Vagina (tissue), 2 donors: Measurements from ENCODE around the gene VPS8. TPM values are rescaled to one million over a fixed set of nuclear protein-coding genes. Genes with fewer than 3 reads are reported as not detected.
"Not testable (repeated sequence)": the region's sequence is repeated elsewhere in the genome, so short reads cannot be mapped to it uniquely, and the experiment has no call there.

Experiments
- DNase-seq, 2 donors: peaks; one replicate each; pipeline ENCODE4 v3.0.0-alpha.2; 2017; ENCODE audit errors: extremely low spot score in 2 of 2
- H3K27ac ChIP-seq: fragments of 200-600 bp; sonication (generic); one replicate; pipeline ENCODE4 v1.5.1; 2019
- H3K27me3 ChIP-seq: fragments of 200-600 bp; sonication (generic); one replicate; pipeline ENCODE4 v1.5.1; 2019
- H3K36me3 ChIP-seq, 2 donors: fragments of 200-600 bp; sonication (generic); one replicate each; pipeline ENCODE4 v1.5.1; 2017 to 2019
- H3K4me1 ChIP-seq: fragments of 200-600 bp; sonication (generic); one replicate; pipeline ENCODE4 v1.5.1; 2019
- H3K4me3 ChIP-seq, 2 donors: fragments of 200-600 bp; sonication (generic); 1 replicate in 1 of 2; 2 replicates in 1 of 2; pipeline ENCODE4 v1.5.1; 2016 to 2019
- H3K9me3 ChIP-seq: fragments of 200-600 bp; sonication (generic); one replicate; pipeline ENCODE4 v1.5.1; 2019
- POLR2A ChIP-seq, 2 donors: fragments of 450-650 bp; IDR thresholded peaks; one replicate each; pipeline ENCODE4 v1.6.1; 2017; ENCODE audit warnings: antibody characterized with exemption in 2 of 2, mild to moderate bottlenecking in 2 of 2, moderate library complexity in 2 of 2
- POLR2AphosphoS5 ChIP-seq, 2 donors: sonication (generic); formaldehyde crosslinking; IDR thresholded peaks; one replicate each; pipeline ENCODE4 v1.9.0; 2017; ENCODE audit warnings: antibody characterized with exemption in 2 of 2, mild to moderate bottlenecking in 2 of 2, low read depth in 1 of 2; ENCODE audit not compliant: insufficient read depth in 1 of 2
- intact Hi-C: fragments of 100-400 bp; cut with DNase I; formaldehyde crosslinking; loops from one replicate; pipeline ENCODE4 v1.15.1; 2023
- total RNA-seq: library from RNA; depleted of rRNA; stranded (reverse); fragments of >200 nt; gene quantifications from one replicate; pipeline ENCODE4 v1.2.3, GENCODE V29; 2016
- TF ChIP-seq, protein P1 (sequence below), 3 experiments: fragments of 450-650 bp in 2 of 3; fragments of 200-600 bp in 1 of 3; sonication (generic) in 1 of 3; IDR thresholded peaks; one replicate each; pipeline ENCODE4 v1.5.1; 2017 to 2019; ENCODE audit warnings: antibody characterized with exemption in 3 of 3, mild to moderate bottlenecking in 2 of 3, moderate library complexity in 2 of 3

The VPS8 gene
- total RNA-seq, 1 donor from 2014 or later = 52.3 TPM

- intact Hi-C loops = no loop called here
- Histone ChIP-seq H3K4me3 (no peak overlapping the region), H3K9me3 (peaks cover 6% of the 10 kb centered on the region), H3K27ac (no peak overlapping the region), H3K27me3 (no peaks in the 10 kb centered on the region), H3K36me3 (peaks cover 0 to 5% of the 10 kb centered on the region in 2 donors), H3K4me1 (no peaks in the 10 kb centered on the region)
- no peak for DNase-seq
- no peak for TF ChIP-seq POLR2AphosphoS5 (IDR thresholded peaks at IDR 0.05; ENCODE audit: insufficient read depth in 1 of 2, low read depth in 1 of 2)
- TF ChIP-seq, protein P1, sequence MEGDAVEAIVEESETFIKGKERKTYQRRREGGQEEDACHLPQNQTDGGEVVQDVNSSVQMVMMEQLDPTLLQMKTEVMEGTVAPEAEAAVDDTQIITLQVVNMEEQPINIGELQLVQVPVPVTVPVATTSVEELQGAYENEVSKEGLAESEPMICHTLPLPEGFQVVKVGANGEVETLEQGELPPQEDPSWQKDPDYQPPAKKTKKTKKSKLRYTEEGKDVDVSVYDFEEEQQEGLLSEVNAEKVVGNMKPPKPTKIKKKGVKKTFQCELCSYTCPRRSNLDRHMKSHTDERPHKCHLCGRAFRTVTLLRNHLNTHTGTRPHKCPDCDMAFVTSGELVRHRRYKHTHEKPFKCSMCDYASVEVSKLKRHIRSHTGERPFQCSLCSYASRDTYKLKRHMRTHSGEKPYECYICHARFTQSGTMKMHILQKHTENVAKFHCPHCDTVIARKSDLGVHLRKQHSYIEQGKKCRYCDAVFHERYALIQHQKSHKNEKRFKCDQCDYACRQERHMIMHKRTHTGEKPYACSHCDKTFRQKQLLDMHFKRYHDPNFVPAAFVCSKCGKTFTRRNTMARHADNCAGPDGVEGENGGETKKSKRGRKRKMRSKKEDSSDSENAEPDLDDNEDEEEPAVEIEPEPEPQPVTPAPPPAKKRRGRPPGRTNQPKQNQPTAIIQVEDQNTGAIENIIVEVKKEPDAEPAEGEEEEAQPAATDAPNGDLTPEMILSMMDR (IDR thresholded peaks at IDR 0.05) = no peak
- no peak for TF ChIP-seq POLR2A (IDR thresholded peaks at IDR 0.05)
Observed at GRCh38 chr3:185009650-185010049, 197.7 kb downstream of the VPS8 start.

GRCh38 chr3:185017584-185017983 is 205.6 kb downstream of the VPS8 start:
- H3K36me3 ChIP-seq, H3K27ac ChIP-seq, DNase-seq: not testable (repeated sequence)

DNA sequence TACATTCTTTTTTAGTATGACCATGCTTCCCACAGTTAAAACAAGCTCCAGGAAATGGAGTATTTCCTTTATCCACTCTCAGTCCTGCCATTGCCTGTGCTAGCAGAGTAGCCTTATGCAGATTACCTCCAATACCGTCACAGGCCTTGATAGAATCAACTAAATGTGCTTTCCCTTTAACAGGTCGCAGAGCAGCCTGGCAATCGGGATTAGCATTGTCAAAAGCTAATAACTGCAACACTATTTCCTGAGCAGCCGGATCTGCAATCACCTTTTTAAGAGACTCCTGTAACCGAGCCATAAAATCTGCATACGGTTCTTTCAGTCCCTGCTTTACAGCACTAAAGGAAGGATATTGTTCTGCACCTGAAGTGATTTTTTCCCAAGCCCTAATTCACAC is 206.0 kb downstream of the VPS8 start:
- H3K27ac ChIP-seq, H3K36me3 ChIP-seq, DNase-seq, H3K4me1 ChIP-seq, intact Hi-C loops, H3K9me3 ChIP-seq, H3K27me3 ChIP-seq, H3K4me3 ChIP-seq: not testable (repeated sequence)

More at GRCh38 chr3:185017584-185017983, 205.6 kb downstream of the VPS8 start:
- H3K4me3 ChIP-seq, intact Hi-C loops, H3K9me3 ChIP-seq, H3K27me3 ChIP-seq, H3K4me1 ChIP-seq: not testable (repeated sequence)

GRCh38 chr3:185021256-185021655 is 209.3 kb downstream of the VPS8 start:
- Histone ChIP-seq H3K36me3 (peaks cover 0 to 5% of the 10 kb centered on the region in 2 donors), H3K27me3 (no peaks in the 10 kb centered on the region), H3K27ac (no peak overlapping the region), H3K4me1 (no peaks in the 10 kb centered on the region), H3K4me3 (no peak overlapping the region), H3K9me3 (no peaks in the 10 kb centered on the region)
- DNase-seq = no peak
- TF ChIP-seq POLR2AphosphoS5 (IDR thresholded peaks at IDR 0.05; ENCODE audit: insufficient read depth in 1 of 2, low read depth in 1 of 2) = no peak
- no peak for TF ChIP-seq POLR2A (IDR thresholded peaks at IDR 0.05)
- TF ChIP-seq, protein P1 (IDR thresholded peaks at IDR 0.05) = no peak
- intact Hi-C loops = no loop called here

DNA sequence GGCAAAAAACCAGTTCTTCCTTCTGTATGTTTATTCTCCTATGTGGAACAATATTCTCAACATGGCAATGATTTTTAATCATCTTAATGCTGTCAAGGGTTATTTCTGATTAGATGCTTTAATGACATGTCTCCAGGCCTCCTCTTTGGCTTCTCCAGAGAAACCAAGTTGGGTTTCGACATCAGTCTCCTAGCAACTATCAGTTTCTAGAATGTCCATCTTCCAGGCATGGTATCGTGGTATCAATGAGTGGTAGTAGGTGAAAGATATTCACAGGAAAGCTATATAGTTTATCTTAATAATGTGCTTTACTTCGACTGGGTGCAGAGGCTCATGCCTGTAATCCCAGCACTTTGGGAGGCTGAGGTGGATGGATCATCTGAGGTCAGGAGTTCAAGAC is 212.4 kb downstream of the VPS8 start:
- no peak for DNase-seq
- Histone ChIP-seq H3K4me1 (no peaks in the 10 kb centered on the region), H3K36me3 (peaks cover 0 to 11% of the 10 kb centered on the region in 2 donors), H3K27me3 (no peaks in the 10 kb centered on the region), H3K9me3 (no peaks in the 10 kb centered on the region), H3K4me3 (no peak overlapping the region), H3K27ac (no peak overlapping the region)
- intact Hi-C loops = no loop called here
- TF ChIP-seq POLR2A (IDR thresholded peaks at IDR 0.05) = no peak
- TF ChIP-seq, protein P1 (IDR thresholded peaks at IDR 0.05) = no peak
- TF ChIP-seq POLR2AphosphoS5 (IDR thresholded peaks at IDR 0.05; ENCODE audit: insufficient read depth in 1 of 2, low read depth in 1 of 2) = no peak

DNA sequence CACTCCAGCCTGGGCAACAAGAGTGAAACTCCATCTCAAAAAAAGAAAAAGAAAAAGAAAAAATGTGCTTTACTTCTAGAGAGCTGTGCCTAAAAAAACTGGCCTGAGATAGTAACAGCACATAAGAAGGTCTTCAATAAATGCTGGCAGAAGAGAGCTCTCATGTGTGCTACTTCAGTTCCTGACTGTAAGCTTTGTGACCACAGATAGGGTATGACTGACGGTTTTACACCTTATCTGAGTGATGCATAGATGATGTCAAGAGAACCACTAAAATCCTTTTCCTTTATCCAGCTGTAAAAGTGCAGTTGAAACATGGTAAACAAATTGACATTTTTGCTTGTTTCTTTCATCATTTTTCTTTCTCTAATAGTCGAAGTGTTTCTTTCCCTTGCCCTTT is 213.0 kb downstream of the VPS8 start:
- H3K27ac ChIP-seq = no peak overlapping the region
- TF ChIP-seq, protein P1 (IDR thresholded peaks at IDR 0.05) = no peak
- no peak for TF ChIP-seq POLR2A (IDR thresholded peaks at IDR 0.05)
- no peak for TF ChIP-seq POLR2AphosphoS5 (IDR thresholded peaks at IDR 0.05; ENCODE audit: insufficient read depth in 1 of 2, low read depth in 1 of 2)
- intact Hi-C loops = no loop called here
- H3K27me3 ChIP-seq = no peaks in the 10 kb centered on the region
- no peaks in the 10 kb centered on the region for H3K4me1 ChIP-seq
- H3K36me3 ChIP-seq = peaks cover 0 to 15% of the 10 kb centered on the region in 2 donors
- H3K4me3 ChIP-seq = no peak overlapping the region
- DNase-seq = no peak
- no peaks in the 10 kb centered on the region for H3K9me3 ChIP-seq
